Spleen (tissue), 7 donors: ENCODE data around the gene PTX4.

Experiments used
- POLR2AphosphoS5 ChIP-seq, 3 donors: sonication (generic); formaldehyde crosslinking; IDR thresholded peaks; one replicate each; pipeline ENCODE4 v1.5.1; 2017; ENCODE audit warnings: antibody characterized with exemption in 3 of 3
- TF ChIP-seq, protein P1 (sequence below), 11 experiments: fragments of 200-600 bp in 7 of 11; fragments of 450-650 bp in 4 of 11; sonication (generic) in 4 of 11; IDR thresholded peaks in 8 of 11; conservative IDR thresholded peaks in 3 of 11; 1 replicate in 7 of 11; 2 replicates in 4 of 11; pipeline versions ENCODE4 v1.4.0 to v1.8.0; 2016 to 2021; ENCODE audit warnings: antibody characterized with exemption in 11 of 11, inconsistent platforms in 4 of 11, mild to moderate bottlenecking in 1 of 11
- donor health status: DM: no; HTN: no; CAD: no; lungs with moderate emphysema.
- donor health status: DM: no; HTN: no; CAD: no.
- donor health status: DM: no; HTN: no; CAD: no.

DNA sequence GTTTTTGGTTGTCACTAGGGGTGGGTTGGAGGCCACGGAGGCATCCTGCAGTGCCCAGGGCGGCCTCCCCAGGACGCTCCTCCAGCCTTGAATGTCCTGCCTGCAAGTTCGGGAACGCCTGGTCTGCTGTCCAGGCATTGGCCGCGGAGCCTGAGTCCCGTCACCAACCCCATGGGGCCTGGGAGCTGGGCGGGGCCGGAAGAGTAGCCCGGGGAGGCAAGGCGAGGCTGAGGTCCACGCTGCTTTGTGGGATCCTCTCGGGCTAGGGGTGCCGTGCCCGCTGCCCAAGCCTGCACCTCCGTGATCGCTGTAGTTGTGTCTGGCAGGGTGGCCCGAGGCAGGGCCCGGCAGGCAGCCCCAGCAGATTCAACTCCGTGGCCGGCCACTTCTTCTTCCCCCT, 17.2 kb upstream of the PTX4 start:
- TF ChIP-seq, protein P1, sequence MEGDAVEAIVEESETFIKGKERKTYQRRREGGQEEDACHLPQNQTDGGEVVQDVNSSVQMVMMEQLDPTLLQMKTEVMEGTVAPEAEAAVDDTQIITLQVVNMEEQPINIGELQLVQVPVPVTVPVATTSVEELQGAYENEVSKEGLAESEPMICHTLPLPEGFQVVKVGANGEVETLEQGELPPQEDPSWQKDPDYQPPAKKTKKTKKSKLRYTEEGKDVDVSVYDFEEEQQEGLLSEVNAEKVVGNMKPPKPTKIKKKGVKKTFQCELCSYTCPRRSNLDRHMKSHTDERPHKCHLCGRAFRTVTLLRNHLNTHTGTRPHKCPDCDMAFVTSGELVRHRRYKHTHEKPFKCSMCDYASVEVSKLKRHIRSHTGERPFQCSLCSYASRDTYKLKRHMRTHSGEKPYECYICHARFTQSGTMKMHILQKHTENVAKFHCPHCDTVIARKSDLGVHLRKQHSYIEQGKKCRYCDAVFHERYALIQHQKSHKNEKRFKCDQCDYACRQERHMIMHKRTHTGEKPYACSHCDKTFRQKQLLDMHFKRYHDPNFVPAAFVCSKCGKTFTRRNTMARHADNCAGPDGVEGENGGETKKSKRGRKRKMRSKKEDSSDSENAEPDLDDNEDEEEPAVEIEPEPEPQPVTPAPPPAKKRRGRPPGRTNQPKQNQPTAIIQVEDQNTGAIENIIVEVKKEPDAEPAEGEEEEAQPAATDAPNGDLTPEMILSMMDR (IDR thresholded peaks at IDR 0.05 in 8 of 11, conservative IDR thresholded peaks at IDR 0.05 in 3 of 11), result no peak
- no peak for TF ChIP-seq POLR2AphosphoS5 (IDR thresholded peaks at IDR 0.05)
